ENCODE results near the gene INF2.

DNA sequence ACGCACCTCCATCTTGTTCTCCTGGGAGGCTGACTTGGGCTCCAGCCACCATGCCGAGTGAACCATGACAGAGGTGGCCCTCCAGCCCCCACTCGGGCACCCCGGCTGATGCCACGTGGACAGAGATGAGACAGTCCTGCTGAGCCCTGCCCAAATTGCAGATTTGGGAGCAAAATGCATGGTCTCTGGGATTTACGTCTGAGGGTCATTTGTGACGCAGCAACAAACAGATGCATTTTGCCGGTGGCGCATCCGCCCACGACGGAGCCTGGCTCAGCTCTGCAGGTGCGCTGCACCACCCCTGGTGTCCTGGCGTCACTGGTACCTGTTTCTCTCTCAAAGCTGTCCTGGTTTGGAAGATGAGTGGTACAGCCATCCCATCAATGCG lies 31.1 kb upstream of the INF2 start:
- TF ChIP-seq, protein P1, sequence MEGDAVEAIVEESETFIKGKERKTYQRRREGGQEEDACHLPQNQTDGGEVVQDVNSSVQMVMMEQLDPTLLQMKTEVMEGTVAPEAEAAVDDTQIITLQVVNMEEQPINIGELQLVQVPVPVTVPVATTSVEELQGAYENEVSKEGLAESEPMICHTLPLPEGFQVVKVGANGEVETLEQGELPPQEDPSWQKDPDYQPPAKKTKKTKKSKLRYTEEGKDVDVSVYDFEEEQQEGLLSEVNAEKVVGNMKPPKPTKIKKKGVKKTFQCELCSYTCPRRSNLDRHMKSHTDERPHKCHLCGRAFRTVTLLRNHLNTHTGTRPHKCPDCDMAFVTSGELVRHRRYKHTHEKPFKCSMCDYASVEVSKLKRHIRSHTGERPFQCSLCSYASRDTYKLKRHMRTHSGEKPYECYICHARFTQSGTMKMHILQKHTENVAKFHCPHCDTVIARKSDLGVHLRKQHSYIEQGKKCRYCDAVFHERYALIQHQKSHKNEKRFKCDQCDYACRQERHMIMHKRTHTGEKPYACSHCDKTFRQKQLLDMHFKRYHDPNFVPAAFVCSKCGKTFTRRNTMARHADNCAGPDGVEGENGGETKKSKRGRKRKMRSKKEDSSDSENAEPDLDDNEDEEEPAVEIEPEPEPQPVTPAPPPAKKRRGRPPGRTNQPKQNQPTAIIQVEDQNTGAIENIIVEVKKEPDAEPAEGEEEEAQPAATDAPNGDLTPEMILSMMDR (IDR thresholded peaks at IDR 0.05) = no peak
- TF ChIP-seq POLR2A (IDR thresholded peaks at IDR 0.05) = no peak
